Endodermal cell (in vitro differentiated cells): ENCODE data around the gene MYO5B. TPM values are rescaled to one million over a fixed set of nuclear protein-coding genes. Genes with fewer than 3 reads are reported as not detected.
A peak's percentile ranks its signal among the peaks of the same experiment; 100 is the strongest.

ENCODE experiments used
- DNase-seq: peaks from one replicate; pipeline ENCODE4 v3.0.0-alpha.2; 2017
- H3K27ac ChIP-seq: 2 replicates; pipeline ENCODE4 v1.5.1; 2013; ENCODE audit warnings: mild to moderate bottlenecking, low read depth, low read length, moderate library complexity
- H3K27me3 ChIP-seq: 2 replicates; pipeline ENCODE4 v1.6.1; 2013; ENCODE audit warnings: mild to moderate bottlenecking, low read length, moderate library complexity; ENCODE audit not compliant: insufficient read depth, control insufficient read depth, poor library complexity, severe bottlenecking
- H3K36me3 ChIP-seq: 2 replicates; pipeline ENCODE4 v1.7.0; 2013; ENCODE audit warnings: mild to moderate bottlenecking, low read length, moderate library complexity; ENCODE audit not compliant: control insufficient read depth, insufficient read depth
- H3K4me1 ChIP-seq: one replicate; pipeline ENCODE4 v1.7.0; 2013; ENCODE audit warnings: low read length; ENCODE audit not compliant: control insufficient read depth, insufficient read depth
- H3K4me3 ChIP-seq: 2 replicates; pipeline ENCODE4 v1.5.1; 2013; ENCODE audit warnings: mild to moderate bottlenecking, low read length, moderate library complexity
- H3K9ac ChIP-seq: 2 replicates; pipeline ENCODE4 v1.6.1; 2013; ENCODE audit warnings: mild to moderate bottlenecking, low read length, moderate library complexity; ENCODE audit not compliant: poor library complexity, severe bottlenecking; ENCODE audit errors: extremely low read depth
- H3K9me3 ChIP-seq: 2 replicates; pipeline ENCODE4 v1.6.1; 2013; ENCODE audit warnings: mild to moderate bottlenecking, low read length, moderate library complexity; ENCODE audit not compliant: control insufficient read depth
- H3K27ac Mint-ChIP-seq: 2 replicates; pipeline ENCODE4 v1.8.0; 2020; ENCODE audit warnings: mixed read lengths
- H3K27me3 Mint-ChIP-seq: 2 replicates; pipeline ENCODE4 v1.8.0; 2021; ENCODE audit warnings: mild to moderate bottlenecking, mixed read lengths; ENCODE audit not compliant: insufficient read depth
- H3K36me3 Mint-ChIP-seq: 2 replicates; pipeline ENCODE4 v1.8.0; 2020; ENCODE audit warnings: low read depth, mixed read lengths
- H3K4me1 Mint-ChIP-seq: 2 replicates; pipeline ENCODE4 v1.8.0; 2020; ENCODE audit warnings: mixed read lengths
- H3K4me3 Mint-ChIP-seq: 2 replicates; pipeline ENCODE4 v1.8.0; 2020; ENCODE audit warnings: mild to moderate bottlenecking, moderate library complexity, mixed read lengths
- H3K9me3 Mint-ChIP-seq: 2 replicates; pipeline ENCODE4 v1.8.0; 2020; ENCODE audit warnings: mild to moderate bottlenecking, mixed read lengths
- WGBS, 2 experiments: methylation state at CpG; one replicate each; pipeline versions ENCODE4 v1.1.5 to v1.1.7; 2013; ENCODE audit warnings: missing lambda C conversion rate in 2 of 2, mixed read lengths in 1 of 2; ENCODE audit not compliant: insufficient coverage in 1 of 2, insufficient read length in 1 of 2; 5-methylcytosine and 5-hydroxymethylcytosine counted together
- total RNA-seq, 2 donors: library from RNA; stranded (reverse); fragmentation: NEBNext Ultra II Directional in 1 of 2; extraction: Animal tissue kit (Norgen Biotek cat#: 25700) in 1 of 2; gene quantifications; 2 replicates in 1 of 2; 3 replicates in 1 of 2; pipeline ENCODE4 v1.2.1, GENCODE V29; 2021
- TF ChIP-seq, protein P1 (sequence below): fragments of 200-600 bp; sonication (generic); conservative IDR thresholded peaks from 2 replicates; pipeline ENCODE4 v1.5.0; 2021; ENCODE audit warnings: antibody characterized with exemption, mild to moderate bottlenecking

The MYO5B gene
- total RNA-seq, 2 donors from 2014 or later, result 12.2 to 16.8 TPM

DNA sequence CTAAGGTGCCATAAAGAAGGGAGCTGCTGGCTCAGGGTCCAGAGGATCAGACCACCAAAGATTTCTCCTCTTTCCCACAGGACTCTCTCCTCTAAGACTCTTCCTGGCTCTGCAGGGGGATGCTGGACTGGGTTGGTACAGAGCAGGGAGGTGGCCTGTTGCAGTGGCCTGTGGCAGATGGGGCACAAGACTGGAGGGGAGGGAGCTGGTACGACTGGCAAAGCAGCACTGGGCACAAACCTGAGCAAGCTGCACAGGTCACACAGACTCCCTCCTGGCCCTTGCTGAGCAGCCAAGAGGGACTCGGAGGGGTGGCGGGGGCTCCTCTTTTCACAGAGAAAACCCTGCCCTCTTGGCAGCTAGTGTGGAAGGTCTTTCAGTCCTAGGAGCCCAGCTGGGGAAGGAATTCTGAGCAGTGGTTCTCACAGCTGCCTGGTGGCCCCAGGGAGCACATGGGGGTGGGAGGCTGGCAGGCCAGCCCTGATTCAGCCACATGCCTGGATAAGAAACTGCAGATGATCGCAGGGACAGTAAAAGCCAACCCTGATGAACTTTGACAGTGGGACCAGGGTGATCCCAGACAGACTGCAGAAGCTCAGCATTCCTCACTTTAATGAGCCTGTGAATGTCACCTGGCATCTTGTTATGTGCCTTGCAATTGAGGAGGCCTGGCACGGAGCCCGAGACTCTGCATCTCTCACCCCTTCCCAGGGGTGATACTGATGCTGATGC lies 349.2 kb downstream of the MYO5B start:
- Histone ChIP-seq H3K9me3 (no peaks in the 10 kb centered on the region), H3K27me3 (no peaks in the 10 kb centered on the region), H3K4me3 (no peak overlapping the region), H3K36me3 (peaks cover 4% of the 10 kb centered on the region), H3K9ac (no peak overlapping the region), H3K27ac (no peak overlapping the region), H3K4me1 (no peaks in the 10 kb centered on the region)
- WGBS, 2 experiments, result 78 to 81% methylated on average over 4 to 6 of the region's 6 CpGs
- no peaks in the 10 kb centered on the region for H3K27me3 Mint-ChIP-seq
- H3K4me3 Mint-ChIP-seq, result no peak overlapping the region
- peak; percentile 65 for DNase-seq
- H3K27ac Mint-ChIP-seq, result peak overlapping the region; percentile 55
- no peaks in the 10 kb centered on the region for H3K9me3 Mint-ChIP-seq
- peaks cover 14% of the 10 kb centered on the region for H3K36me3 Mint-ChIP-seq
- TF ChIP-seq, protein P1, sequence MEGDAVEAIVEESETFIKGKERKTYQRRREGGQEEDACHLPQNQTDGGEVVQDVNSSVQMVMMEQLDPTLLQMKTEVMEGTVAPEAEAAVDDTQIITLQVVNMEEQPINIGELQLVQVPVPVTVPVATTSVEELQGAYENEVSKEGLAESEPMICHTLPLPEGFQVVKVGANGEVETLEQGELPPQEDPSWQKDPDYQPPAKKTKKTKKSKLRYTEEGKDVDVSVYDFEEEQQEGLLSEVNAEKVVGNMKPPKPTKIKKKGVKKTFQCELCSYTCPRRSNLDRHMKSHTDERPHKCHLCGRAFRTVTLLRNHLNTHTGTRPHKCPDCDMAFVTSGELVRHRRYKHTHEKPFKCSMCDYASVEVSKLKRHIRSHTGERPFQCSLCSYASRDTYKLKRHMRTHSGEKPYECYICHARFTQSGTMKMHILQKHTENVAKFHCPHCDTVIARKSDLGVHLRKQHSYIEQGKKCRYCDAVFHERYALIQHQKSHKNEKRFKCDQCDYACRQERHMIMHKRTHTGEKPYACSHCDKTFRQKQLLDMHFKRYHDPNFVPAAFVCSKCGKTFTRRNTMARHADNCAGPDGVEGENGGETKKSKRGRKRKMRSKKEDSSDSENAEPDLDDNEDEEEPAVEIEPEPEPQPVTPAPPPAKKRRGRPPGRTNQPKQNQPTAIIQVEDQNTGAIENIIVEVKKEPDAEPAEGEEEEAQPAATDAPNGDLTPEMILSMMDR, result no peak
- peaks cover 17% of the 10 kb centered on the region for H3K4me1 Mint-ChIP-seq

DNA sequence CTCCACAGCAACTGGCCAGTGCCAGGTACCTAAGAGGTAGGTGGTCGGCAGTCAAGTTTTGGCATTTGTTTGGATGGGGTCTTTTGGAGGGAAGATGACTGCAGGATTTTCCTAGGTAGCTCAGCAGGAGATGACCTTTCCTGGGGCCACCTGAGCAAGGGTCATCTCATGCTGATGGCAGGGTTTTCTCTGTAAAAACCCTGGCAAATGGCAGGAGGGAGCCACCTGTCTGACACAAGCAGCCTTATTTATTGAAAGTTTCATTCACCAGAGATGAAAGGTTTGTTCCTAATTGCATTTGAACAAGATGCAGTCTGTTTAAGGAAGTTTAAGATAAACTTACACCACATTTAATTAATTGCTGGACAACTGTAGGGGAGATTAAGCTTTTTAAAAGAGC lies 350.0 kb downstream of the MYO5B start:
- Mint-ChIP-seq H3K4me3 (no peak overlapping the region), H3K9me3 (no peaks in the 10 kb centered on the region), H3K36me3 (peaks cover 14% of the 10 kb centered on the region), H3K27ac (no peak overlapping the region), H3K27me3 (no peaks in the 10 kb centered on the region), H3K4me1 (peaks cover 15% of the 10 kb centered on the region)
- Histone ChIP-seq H3K4me1 (no peaks in the 10 kb centered on the region), H3K27ac (no peak overlapping the region), H3K9ac (no peak overlapping the region), H3K4me3 (no peak overlapping the region), H3K36me3 (peaks cover 4% of the 10 kb centered on the region), H3K9me3 (no peaks in the 10 kb centered on the region), H3K27me3 (no peaks in the 10 kb centered on the region)
- WGBS, 2 experiments, result 67% methylated on average over 1 of the region's 1 CpG; no CpG with 5 or more reads in 1 of the 2 experiments
- no peak for DNase-seq
- TF ChIP-seq, protein P1, result no peak

DNA sequence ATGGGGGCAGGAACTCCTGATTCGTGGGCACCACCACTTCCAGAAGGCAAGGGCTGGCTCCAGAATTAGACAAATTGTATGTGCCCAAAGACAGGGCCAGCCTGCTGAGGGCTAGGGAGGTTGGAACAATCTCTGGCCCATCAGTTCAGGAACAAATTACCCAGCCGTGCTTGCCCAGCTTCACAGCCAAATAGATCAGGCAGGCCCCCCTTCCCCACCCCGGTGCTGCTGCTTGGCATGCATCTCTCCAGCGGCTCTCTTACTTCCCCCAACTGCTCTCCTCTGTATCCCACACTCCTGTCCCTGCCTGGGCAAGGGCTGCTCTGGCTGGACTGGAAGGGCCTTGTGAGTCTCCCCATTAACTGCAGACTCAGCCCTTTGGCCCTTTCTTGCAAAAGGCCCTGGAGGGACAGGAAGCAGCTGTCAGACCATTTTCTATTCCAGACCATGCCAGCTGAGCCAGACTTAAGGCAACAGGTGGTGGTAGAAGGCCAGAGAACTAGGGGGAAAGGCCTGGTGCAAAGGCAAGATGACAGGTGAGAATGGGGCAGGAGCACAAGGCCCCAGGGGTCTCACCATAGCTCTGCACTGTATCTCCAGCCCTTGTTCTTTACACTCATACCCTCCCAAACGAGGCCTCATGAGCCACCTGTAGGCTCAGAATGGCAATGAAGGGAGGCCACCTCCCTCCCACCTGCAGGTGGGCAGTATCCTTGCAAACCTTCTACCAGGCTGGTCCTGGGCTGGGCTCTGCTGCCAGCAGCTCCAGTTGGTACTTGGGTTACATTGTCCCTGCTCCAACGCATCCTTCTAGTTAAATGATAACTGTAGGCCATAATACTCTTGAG lies 350.9 kb downstream of the MYO5B start:
- H3K4me3 ChIP-seq, result no peak overlapping the region
- H3K27ac ChIP-seq, result no peak overlapping the region
- 88 to 94% methylated on average over 3 to 6 of the region's 6 CpGs for WGBS, 2 experiments
- Mint-ChIP-seq H3K4me3 (no peak overlapping the region), H3K4me1 (peaks cover 7% of the 10 kb centered on the region), H3K27me3 (no peaks in the 10 kb centered on the region), H3K36me3 (peaks cover 12% of the 10 kb centered on the region), H3K27ac (no peak overlapping the region), H3K9me3 (no peaks in the 10 kb centered on the region)
- peaks cover 4% of the 10 kb centered on the region for H3K36me3 ChIP-seq
- H3K9me3 ChIP-seq, result no peaks in the 10 kb centered on the region
- H3K4me1 ChIP-seq, result no peaks in the 10 kb centered on the region
- no peak overlapping the region for H3K9ac ChIP-seq
- H3K27me3 ChIP-seq, result no peaks in the 10 kb centered on the region
- DNase-seq, result no peak
- TF ChIP-seq, protein P1, result peak; percentile 51
